Ishikawa (cell line): ENCODE data around the gene ENHO.

Source experiments
- CEBPB ChIP-seq: IDR thresholded peaks from 2 replicates; pipeline ENCODE4 v1.6.1; 2012
- CREB1 ChIP-seq: IDR thresholded peaks from 2 replicates; pipeline ENCODE4 v1.6.1; 2012; ENCODE audit warnings: low read depth
- EGR1 ChIP-seq: IDR thresholded peaks from 2 replicates; pipeline ENCODE4 v1.6.1; 2012
- EP300 ChIP-seq: IDR thresholded peaks from 2 replicates; pipeline ENCODE4 v1.6.1; 2012; ENCODE audit warnings: borderline replicate concordance
- FOXM1 ChIP-seq: IDR thresholded peaks from 2 replicates; pipeline ENCODE4 v1.6.1; 2012; ENCODE audit warnings: low read depth, borderline replicate concordance
- MAX ChIP-seq: IDR thresholded peaks from 2 replicates; pipeline ENCODE4 v1.6.1; 2012
- NFIC ChIP-seq: IDR thresholded peaks from 2 replicates; pipeline ENCODE4 v1.6.1; 2012
- RAD21 ChIP-seq: IDR thresholded peaks from 2 replicates; pipeline ENCODE4 v1.6.1; 2012; ENCODE audit warnings: low read depth
- REST ChIP-seq: IDR thresholded peaks from 2 replicates; pipeline ENCODE4 v1.6.1; 2012; ENCODE audit warnings: low read depth, mild to moderate bottlenecking
- TAF1 ChIP-seq: IDR thresholded peaks from 2 replicates; pipeline ENCODE4 v1.6.1; 2012; ENCODE audit warnings: low read depth, mild to moderate bottlenecking
- TCF12 ChIP-seq: IDR thresholded peaks from 2 replicates; pipeline ENCODE4 v1.6.1; 2012; ENCODE audit warnings: low read depth
- TEAD4 ChIP-seq: IDR thresholded peaks from 2 replicates; pipeline ENCODE4 v1.6.1; 2012
- USF1 ChIP-seq: IDR thresholded peaks from 2 replicates; pipeline ENCODE4 v1.6.1; 2012
- YY1 ChIP-seq: IDR thresholded peaks from 2 replicates; pipeline ENCODE4 v1.6.1; 2012; ENCODE audit warnings: low read depth
- ZBTB7A ChIP-seq: IDR thresholded peaks from 2 replicates; pipeline ENCODE4 v1.6.1; 2012; ENCODE audit warnings: low read depth

ENHO gene

GRCh38 chr9:34518110-34518616 is 4.6 kb downstream of the ENHO start:
- TF ChIP-seq FOXM1 (no peak), YY1 (no peak), RAD21 (no peak), ZBTB7A (no peak), TEAD4 (no peak), REST (no peak), EGR1 (no peak), CEBPB (no peak), TAF1 (no peak), EP300 (no peak), NFIC (no peak), CREB1 (no peak), MAX (no peak), TCF12 (no peak), USF1 (no peak)

GRCh38 chr9:34517185-34517584 is 5.6 kb downstream of the ENHO start:
- no peak for TF ChIP-seq TEAD4
- no peak for TF ChIP-seq CEBPB
- TF ChIP-seq MAX: no peak
- no peak for TF ChIP-seq EGR1
- TF ChIP-seq TCF12: no peak
- TF ChIP-seq REST: no peak
- no peak for TF ChIP-seq EP300
- TF ChIP-seq RAD21: no peak
- TF ChIP-seq TAF1: no peak
- no peak for TF ChIP-seq YY1
- no peak for TF ChIP-seq ZBTB7A

- TF ChIP-seq MAX (no peak), TEAD4 (no peak), FOXM1 (no peak), TCF12 (no peak), ZBTB7A (no peak), EGR1 (no peak), YY1 (no peak), TAF1 (no peak), REST (no peak), CEBPB (no peak), CREB1 (no peak), NFIC (no peak), USF1 (no peak), RAD21 (no peak), EP300 (no peak)
These were observed 6.8 kb downstream of the ENHO start for GRCh38 chr9:34515959-34516358.

- TF ChIP-seq FOXM1: no peak
- no peak for TF ChIP-seq TAF1
- TF ChIP-seq EGR1: no peak
- TF ChIP-seq CREB1: no peak
- no peak for TF ChIP-seq YY1
- TF ChIP-seq ZBTB7A: no peak
- no peak for TF ChIP-seq MAX
- TF ChIP-seq REST: no peak
- no peak for TF ChIP-seq TEAD4
- TF ChIP-seq CEBPB: no peak
- TF ChIP-seq USF1: no peak
- TF ChIP-seq TCF12: no peak
- no peak for TF ChIP-seq RAD21
- no peak for TF ChIP-seq EP300
- no peak for TF ChIP-seq NFIC
These were observed 8.0 kb downstream of the ENHO start for GRCh38 chr9:34514816-34515215.
